ENCODE results near the gene OOSP3.

DNA sequence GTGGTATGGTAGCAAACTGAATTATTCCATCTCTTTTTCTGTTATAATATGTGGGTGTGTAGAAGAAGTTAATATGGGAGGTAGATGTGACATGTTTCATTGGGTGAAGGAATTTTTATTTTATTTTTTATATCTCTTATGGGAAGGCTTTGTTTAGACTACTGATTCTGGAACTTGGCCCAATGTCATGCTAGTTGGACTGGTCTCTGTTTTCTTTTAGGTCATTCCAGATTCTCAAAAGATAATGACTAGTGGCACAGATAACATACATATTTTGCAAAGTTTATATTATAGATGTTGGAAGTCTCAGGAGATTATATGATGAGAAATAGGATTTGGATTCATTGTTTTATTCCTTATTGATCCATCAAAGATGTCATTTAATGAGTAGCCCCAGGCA is 1.3 kb upstream of the OOSP3 start:
- TF ChIP-seq, protein P1, sequence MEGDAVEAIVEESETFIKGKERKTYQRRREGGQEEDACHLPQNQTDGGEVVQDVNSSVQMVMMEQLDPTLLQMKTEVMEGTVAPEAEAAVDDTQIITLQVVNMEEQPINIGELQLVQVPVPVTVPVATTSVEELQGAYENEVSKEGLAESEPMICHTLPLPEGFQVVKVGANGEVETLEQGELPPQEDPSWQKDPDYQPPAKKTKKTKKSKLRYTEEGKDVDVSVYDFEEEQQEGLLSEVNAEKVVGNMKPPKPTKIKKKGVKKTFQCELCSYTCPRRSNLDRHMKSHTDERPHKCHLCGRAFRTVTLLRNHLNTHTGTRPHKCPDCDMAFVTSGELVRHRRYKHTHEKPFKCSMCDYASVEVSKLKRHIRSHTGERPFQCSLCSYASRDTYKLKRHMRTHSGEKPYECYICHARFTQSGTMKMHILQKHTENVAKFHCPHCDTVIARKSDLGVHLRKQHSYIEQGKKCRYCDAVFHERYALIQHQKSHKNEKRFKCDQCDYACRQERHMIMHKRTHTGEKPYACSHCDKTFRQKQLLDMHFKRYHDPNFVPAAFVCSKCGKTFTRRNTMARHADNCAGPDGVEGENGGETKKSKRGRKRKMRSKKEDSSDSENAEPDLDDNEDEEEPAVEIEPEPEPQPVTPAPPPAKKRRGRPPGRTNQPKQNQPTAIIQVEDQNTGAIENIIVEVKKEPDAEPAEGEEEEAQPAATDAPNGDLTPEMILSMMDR (IDR thresholded peaks at IDR 0.05), result no peak
- TF ChIP-seq EP300 (IDR thresholded peaks at IDR 0.05) (no peak), POLR2A (IDR thresholded peaks at IDR 0.05; ENCODE audit: low read depth) (no peak), POLR2AphosphoS5 (IDR thresholded peaks at IDR 0.05) (no peak)

Data from esophagus muscularis mucosa (tissue), 4 donors.